Activated CD8-positive, alpha-beta memory T cell treated with anti-CD3 and anti-CD28 coated beads for 4 hours (primary cell): Measurements from ENCODE around the gene ACRBP.

ENCODE experiments used
- DNase-seq, 2 donors: peaks; one replicate each; pipeline ENCODE4 v3.0.0-alpha.2; 2020; ENCODE audit warnings: low read depth in 2 of 2

ACRBP gene

DNA sequence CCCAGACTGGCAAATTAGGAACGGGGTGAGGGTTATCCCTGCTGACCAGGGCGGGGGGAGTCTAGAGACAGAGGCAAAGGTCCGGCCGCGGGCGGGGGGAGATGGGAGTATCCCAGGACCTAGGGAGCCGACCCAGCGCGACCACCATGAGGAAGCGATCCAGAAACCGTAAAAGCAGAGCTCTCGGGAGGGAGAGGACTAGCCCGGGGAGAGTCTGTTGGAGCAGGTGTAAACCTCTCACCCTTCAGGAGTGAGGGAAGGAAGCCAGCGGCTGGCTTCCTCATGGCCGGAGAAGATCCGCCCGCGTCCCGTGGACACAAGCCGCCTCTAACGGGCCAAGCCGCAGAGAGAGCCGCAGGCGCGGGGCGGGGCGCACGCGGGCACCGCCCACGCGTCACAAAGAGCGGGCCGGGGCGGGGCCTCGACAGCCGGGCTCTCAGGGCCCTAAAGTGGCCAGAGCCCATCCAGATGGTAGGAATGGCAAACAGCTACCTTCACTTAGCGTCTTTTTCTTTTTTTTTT lies at the start of gene ACRBP:
TSS of gene ACRBP (minus strand) at position 350 of the 522 bp plus-strand sequence. CDS start at position 284, 66 bp downstream.
- no peak for DNase-seq

DNA sequence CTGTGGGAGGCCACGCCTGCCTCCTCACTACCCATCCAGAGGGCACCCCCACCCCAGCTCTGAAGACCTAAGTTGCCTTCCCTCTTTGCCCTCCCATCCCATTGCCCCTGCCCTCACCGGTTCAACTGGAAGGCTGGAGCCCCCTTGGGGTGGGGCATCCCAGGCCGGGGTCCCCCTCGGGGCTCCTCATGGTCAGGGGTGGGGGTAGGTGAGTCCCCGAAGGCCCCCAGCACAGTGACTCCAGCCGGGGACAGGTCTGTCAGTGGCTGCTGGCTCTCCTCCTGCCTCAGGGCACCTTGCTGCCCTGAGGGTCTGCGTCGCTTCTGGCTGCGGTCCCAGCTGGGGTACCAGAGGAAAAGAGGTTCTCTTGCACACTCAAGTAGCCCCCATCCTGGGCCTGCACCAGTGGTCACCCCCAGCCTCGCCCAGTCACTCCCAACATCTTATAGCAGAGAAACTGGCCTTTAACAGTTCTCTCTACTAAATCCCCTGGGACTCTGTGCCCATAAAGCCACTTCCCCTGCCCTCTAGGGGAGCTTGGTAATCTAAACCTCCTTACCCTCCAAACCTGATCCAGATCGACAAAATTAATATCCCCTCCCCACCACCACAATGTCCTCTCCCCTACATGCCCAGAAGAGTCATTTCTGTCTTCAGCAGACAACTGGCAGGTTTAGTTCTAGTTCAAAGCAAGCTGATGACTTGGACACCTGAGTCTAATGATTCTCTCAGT lies 48.2 kb upstream of the ACRBP start:
- DNase-seq: no peak

DNA sequence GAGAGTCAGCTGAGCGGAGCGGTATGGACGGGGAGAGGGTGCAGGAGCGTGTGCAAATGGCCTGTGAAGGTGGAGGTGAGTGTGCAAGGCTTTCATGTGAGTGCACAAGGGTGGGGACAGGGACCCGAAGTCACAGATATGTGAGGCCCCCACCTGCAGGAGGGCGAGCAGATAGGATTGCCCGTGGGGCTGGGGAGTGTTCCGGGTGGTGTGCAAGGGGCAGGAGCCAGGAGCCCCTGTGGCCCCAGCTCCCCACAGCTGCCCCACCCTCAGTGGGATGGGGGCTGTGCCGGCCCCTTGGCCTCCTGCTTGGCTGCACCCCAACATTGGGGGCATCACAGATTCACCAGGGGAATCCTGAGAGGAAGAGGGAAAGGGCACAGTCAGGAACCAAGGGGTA lies 47.5 kb upstream of the ACRBP start:
- DNase-seq: no peak

DNA sequence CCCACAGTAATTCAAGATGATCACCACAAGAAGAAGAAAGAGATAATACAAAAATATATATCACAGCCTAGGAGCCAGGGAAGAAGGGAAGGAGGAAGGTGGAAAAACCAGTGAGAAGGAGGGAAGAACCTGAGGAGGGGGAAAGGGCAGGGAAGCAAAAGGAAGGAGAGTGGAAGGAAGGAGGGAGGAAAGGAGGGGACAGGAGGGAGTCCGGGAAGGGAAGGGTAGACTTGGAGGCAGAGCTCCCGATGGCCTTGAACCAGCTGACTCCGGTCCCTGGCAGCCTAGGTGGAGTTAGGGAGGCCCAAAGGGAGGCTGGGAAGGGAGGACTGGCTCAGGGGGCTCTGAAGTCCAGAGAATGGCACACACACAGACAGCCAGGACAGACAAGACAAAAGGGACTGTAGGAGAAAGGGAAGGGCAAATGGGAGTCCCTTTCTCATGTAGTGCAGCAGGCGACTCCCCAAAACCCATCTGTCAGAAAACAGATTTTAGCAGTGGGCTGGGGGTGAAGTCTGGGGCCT lies 46.7 kb upstream of the ACRBP start:
- no peak for DNase-seq

DNA sequence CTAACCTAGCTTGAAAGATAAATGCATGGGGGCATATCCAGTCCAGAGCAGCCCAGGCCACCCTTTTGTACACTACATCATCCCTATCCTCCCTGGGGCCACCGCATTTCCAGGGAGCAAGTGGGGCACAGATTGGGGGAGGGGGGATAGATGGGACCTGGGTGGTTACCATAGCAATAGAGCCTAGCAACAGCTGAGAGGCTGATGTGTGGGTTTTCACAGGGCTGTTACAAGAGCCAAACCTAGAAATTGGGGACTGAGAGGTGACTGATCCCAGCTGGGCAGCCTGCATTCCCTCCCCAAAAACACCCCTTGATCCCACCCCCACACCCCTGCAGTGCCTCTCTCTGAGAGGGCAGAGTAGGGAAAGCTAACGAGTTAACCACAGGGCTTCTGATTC lies 45.7 kb upstream of the ACRBP start:
- no peak for DNase-seq

DNA sequence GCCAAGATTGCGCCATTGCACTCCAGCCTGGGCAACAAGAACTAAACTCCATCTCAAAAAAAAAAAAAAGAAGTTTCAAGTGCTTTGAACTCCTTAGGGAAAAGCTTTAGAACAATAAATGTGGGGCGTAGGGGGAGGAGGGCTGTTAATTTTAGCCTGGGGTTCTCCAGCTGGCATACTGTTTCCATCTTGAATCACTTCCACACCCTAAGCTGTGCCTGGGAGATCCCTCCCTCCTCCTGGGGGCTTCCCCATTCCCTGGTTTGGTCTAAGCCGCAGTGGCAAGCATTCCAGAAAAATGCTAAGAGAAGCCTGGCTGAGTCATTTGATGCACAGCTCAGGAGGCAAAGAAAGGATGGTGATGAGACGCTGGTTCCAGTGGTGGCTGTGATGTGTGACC lies 44.2 kb upstream of the ACRBP start:
- no peak for DNase-seq

DNA sequence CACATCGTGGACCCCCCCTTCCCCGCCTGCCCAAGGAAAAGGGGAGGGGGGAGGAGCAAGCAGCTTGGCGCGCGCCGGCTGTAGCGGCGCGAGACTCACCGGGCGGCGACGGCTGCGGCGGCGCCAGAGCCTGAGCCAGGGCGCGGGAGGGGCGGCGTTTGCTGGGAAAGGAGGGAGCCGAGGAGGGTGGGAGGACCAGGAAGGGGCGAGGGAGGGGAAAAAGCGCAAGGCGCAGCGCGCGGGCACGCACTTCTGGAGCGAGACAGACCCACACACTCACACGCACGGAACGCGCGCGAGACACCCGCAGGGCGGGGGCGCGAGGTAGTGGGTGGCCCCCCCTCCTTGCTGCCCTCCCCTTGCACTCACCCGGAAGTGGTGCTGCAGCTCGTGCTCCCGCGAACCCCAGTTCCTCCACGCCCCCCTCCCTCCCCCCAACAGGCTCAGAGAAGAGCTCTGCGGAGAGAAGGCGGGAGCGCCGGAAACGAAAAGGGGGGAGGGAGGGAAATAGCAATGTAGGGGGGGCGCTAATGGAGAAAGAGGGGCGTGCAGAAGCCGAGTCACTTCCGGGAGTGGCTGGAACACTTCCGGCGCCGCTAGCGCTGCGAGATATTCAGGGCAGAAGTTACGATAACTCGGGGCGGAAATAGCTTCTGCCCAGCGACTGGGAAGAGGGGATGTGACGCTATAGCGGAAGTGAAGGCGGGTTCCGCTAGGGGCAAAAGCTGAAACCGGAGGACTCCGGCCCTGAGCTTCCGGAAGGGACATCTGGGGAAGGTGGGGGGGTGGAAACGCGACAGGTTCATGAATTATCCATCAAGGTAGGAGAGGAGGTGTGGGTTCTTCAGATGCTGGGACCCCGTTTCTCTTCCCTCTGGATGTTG lies 42.0 kb upstream of the ACRBP start, which contains the start of gene ZNF384:
TSS of gene ZNF384 (minus strand) at position 377 of the 884 bp plus-strand sequence. CDS start 9,855 bp downstream, outside the sequence.
- DNase-seq: peak; percentile 92 to 94

DNA sequence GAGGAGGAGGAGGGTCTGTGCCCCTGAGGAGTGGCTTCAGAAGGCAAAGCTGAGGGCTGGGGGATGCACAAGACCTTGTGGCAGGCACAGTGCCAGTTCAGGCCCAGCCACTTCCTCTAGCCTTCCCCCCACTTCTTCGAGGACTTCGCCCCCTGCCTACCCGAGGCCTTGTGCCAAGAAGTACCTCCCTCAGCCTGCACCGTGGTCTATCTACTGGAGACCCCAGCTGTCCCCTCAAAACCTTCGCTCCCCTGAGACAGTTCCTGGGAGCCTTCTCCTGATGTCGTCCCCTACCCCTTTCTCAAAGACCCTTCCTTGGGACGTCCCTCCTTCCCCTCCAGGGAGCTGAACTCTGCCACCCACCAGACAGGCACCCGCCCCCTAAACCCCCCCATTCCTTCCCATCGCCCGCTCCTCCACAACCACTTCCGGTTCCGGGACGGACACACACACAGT lies 41.3 kb upstream of the ACRBP start:
- peak; percentile 5 to 60 for DNase-seq

DNA sequence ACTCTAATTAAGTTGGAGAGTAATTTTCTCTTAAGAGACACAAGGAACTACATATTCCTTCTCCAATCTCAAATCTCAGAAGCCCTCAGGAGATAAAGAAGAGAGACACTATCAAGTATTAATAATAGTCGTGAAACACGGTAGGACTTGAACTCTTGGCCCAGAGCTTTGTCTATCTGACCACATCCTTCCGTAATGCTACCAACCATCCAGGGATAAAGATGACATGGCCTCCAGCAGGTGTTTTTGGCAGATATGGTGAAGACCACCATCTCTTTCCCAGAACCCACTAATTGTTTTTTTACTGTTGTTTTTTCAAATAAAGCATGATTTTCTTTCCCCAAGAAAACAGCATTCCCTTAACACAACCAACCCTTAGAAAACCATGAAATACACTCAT lies 38.6 kb upstream of the ACRBP start:
- DNase-seq: no peak

DNA sequence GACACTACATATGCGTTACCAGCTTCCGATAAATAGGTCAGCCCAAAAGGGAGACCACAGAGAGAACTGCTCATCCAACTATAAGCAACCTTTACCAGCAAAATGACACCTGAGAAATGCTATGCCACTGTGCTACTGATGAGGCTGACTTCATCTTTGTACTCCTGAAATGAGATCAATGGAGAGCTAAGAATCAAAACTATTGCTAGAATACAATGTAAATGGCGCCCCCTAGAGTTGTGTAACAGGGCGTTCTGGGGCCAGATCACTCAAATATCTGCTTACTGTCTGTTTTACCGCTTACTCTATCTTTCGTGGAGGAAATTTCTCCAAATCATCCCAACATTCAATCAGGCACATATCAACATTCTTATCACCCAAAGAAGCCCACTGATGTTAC lies 37.4 kb upstream of the ACRBP start:
- DNase-seq: peak in 1 of 2 donors; percentile 15

DNA sequence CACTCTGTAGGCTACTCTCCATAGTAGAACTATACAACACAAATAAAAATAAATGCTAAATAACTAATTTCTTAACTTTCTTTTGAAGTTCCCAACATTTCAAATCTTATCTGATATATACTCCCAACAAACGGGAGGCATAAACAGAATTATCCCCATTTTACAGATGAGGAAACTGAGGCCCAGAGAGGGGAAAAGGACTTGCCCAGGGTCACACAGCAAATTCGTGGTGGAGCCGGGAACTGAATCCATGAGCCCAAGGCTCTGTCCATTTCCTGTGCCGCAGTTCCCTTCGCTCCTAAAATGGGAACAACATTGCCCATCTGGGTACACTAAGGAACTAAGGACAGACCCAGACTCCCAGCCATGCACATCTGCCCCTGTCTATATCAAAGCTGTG lies 29.7 kb upstream of the ACRBP start:
- no peak for DNase-seq

DNA sequence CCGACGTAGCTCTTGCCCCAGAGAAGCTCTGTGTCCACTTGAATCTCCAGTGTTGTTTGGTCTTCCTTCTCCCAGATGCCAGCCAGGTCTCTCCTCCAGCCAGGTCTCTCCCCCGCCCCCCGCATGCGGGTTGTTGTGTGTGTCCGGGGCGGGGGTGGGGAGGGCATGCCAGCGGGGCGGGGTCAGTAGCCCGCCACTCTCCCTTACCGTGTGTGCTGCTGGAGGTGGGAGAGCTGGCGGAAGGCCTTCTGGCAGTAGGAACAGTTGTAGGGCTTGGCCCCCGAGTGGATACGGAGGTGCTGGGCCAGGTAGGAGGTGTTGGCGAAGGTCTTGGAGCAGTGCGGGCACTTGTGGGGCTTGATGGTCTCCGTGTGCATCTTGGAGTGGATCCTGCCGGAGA lies 24.9 kb upstream of the ACRBP start:
- DNase-seq: no peak

DNA sequence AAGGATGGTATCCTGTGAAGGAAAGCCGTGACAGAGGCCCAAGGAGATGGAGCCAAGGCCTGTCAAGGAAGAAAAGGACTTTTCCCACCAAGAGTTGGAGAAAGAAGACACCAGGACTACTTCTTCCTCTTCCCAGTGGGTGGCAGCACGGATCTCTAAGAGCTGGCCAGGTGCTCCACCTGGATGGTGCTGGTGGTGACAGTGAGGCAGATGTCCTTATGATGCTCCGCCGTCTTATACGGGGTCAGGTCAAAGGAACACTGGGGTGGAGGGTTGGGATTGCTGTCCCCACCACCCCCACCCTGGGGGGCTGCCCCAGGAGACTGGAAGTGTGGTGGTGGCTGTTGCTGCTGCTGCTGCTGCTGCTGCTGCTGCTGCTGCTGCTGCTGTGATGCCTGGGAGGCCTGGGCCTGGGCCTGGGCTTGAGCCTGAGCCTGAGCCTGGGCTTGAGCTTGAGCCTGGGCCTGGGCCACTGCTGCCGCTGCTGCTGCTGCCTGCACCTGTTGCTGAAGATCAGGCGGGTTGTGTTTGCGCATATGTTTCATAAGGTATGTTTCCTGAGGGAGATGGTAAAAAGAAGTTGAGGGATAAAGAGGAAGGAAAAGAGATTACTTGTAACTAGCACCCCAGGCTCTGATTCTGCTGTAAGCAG lies 20.5 kb upstream of the ACRBP start:
- DNase-seq: no peak

DNA sequence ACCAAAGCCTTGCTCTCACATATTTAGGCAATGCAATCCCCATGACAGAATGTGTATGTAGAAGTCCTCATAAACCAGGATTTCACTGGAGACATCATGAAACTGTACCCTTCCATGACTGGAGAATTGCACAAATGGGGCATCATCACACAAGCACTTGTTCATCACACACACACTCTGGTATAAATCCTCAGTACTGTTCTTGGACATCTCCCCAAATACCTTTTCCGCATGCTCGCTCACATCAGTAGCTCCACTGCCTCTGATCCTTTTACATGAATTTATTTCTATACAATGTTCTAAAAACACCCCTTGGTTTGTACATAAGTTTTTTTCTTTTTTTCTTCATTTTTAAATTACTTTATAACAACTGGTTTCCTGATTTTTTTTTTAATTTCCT lies 19.0 kb upstream of the ACRBP start:
- no peak for DNase-seq

DNA sequence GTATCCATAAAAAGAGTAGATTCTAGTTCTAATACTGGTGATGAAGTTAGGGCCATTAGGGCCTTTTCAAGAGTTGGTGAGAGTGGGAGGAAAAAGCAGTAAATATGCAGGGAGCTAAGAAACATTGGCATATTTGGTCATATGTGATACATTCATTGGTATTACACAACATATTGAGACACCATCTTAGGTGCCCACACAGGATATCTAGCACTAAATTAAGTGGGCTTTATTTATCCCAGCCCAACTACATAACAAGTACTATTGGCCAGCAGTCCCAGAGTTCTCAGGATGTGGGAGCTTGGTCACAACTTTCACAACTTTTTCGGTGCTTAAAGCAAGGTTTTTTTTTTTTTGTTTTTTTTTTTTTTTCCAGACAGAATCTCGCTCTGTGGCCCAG lies 17.7 kb upstream of the ACRBP start:
- DNase-seq: no peak

DNA sequence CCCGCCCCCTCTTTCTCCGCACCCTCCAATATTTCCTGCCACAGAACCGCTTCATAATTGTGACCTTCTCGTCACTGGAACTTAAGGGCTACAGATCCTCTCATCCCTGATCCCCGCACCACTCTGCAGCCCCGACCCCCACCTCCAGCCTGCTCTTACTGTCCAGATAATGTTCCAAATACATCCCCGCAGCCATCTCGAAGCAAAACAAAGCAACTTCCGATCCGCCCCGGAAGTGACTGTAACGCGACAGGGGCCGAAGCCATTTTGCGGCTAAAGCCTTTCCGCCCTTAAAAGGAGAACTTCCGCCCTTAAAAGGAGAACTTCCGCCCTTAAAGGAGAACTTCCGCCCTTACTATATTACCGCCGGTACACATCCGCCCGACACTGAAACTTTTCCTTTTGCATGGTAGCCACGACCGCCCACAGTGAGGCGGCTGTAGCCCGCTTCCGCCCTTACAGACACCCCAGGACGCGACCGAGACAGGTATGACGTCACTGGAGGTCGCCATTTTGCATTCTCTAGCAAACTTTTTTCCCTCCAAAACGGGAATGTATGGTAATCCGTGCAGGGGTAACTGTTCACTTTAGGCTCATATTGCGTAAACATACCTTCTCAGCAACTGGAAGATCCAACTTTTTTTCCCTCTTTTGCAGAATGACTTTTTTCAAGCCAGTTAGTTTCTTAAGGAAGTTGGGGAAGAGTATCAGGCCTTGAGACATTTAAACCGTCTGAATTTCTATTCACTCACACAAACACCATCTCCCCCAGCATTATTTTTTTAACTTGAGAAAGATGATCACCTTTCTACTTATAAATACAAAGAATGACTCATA lies 15.9 kb upstream of the ACRBP start, which contains the start of gene ING4:
TSS of gene ING4 (minus strand) at position 214 of the 837 bp plus-strand sequence. CDS start at position 196, 18 bp downstream.
- peak; percentile 92 to 97 for DNase-seq

DNA sequence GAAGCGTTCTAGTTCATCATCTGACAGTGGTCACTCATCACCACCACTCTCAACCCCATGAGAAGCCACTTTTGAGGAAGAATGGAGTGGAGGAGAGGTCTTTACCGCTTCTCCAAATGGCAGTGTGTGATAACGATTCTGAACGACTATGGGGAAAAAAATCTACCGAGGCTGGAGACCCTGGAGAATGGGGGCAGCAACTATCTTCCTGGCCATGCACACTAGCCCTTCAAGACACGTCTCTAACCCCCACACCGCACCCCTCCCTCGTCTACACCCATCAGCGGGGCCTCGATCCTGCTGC lies 15.3 kb upstream of the ACRBP start:
- DNase-seq: no peak

DNA sequence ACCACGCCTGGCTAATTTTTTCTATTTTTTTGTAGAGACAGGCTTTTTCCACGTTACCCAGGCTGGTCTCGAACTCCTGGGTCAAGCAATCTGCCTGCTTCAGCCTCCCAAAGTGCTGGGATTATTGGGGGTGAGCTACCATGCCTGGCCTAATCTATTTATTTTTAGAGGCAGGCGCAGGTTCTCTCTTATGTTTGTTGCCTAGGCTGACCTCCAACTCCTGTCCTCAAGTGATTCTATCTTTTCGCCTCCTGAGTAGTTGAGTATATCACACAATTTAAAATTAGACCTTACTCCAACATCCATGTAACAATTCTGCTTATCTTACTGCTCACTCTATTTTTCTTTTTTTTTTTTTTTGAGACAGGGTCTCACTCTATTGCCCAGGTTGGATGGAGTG lies 6.8 kb upstream of the ACRBP start:
- no peak for DNase-seq

DNA sequence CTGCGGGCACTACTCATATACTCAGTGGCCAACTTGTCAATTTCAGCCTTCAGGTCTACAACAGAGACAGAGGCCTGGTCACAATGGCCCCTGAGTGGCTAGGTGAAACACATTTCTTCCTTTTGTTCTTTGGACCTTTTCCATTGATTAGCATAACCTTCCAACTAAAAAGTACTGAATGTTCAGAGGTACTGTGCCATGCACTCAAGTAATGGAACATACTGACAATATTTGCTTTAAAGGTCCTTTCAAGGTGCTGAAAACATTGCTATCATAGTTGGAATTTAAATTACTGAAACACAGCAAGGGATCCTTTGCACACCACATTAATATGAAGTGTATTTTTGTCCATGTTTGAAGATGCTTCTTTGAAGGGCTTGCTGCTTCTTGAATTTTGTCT lies 6.1 kb upstream of the ACRBP start:
- no peak for DNase-seq

DNA sequence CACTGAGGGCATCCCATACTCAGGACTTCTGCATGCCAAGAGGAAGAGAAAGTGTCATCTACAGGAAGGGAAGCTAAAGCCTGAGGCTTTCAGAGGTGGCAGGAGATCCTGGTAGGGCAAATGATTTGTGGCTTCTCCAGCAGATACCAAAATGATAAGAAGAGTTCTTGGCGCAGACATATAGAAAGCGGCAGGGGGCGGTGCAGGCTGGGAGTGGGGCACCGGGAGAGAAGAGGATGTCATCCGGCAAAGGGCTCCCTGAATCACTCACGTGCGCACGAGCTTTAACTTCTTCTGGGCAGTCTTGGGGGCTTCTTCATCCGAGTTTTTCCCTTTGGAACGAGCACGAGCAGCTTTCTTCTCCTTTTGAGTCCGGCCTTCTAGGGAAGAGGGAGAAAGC lies 5.2 kb upstream of the ACRBP start:
- DNase-seq: no peak

DNA sequence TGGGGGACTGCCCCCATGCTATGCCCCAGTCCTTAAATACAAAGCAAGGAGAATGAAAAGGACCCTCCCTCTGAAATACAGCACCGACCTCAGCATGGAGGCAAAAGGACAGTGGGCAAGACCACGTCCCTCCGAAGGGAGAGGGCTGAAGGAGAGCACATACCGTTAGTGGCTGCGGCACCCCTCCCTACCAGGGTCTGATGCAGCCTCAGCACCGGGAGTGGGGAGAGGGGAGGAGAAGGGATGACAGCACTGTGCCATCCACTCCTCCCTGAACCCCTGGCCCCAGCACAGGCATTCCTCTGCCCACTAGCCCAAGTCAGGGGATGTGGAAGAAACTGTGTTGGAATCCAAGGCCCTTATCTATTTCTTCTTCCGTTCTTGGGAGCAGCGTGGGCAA lies 3.6 kb upstream of the ACRBP start:
- DNase-seq: no peak
